Activated CD8-positive, alpha-beta memory T cell treated with anti-CD3 and anti-CD28 coated beads for 1 hour (primary cell): ENCODE results near the gene PEX6.

Source experiments
- DNase-seq, 2 donors: peaks; one replicate each; pipeline ENCODE4 v3.0.0-alpha.2; 2020; ENCODE audit warnings: low read depth in 1 of 2; ENCODE audit errors: extremely low read depth in 1 of 2

Gene PEX6

DNA sequence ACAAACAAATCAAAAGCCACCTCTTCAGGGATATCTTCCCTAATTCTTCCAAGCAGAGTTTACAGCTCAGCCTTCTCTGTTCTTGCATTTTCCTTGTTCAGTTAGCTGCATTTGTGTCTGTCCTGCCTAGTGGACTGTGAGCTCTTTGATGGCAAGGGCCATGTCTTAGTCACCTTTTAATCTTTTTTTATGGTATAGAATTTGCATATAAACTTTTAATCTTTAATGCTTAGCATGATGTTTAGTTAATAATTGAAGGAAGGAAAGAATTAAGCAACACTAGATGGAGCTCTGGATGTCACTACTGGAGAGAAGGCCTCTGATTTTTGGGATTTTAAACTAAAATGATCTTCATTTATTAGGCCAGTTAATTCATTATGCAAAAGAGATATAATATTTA is 17.5 kb upstream of the PEX6 start:
- no peak for DNase-seq

DNA sequence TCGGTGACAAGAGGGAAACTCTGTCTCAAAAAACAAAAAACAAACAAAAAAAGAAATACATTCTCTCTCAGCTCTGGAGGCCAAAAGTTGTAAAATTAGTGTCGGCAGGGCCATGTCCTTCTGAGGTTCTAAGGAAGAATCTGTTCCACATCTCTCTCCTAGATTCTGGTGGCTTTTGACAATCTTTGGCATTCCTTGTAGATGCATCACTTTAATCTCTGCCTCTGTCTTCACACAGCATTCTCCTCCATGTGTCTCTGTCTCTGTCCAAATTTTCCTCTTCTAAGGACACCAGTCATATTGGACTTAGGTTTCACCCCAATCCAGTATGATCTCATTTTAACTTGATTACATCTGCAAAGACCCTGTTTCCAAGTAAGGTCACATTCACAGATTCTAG is 14.5 kb upstream of the PEX6 start:
- no peak for DNase-seq

DNA sequence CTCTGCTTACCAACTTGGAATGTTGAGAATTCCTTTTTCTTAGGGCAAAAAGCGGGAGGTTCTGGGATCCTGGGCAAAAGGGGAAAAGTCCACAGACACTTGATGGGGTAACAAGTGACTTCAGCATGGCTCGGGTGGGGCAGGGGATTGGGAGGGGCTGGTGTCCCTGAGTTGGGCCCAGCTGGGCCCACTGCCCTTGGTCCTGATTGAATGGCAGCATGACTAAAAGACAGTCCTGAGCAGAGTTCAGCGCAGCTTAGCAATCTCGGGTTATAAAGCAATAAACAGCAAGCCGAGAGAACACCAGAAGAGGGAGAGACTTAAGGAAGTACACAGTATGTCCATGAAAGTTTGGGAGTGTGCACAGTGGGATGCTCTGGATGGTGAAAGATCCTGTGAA is 10.9 kb upstream of the PEX6 start:
- DNase-seq, result no peak

DNA sequence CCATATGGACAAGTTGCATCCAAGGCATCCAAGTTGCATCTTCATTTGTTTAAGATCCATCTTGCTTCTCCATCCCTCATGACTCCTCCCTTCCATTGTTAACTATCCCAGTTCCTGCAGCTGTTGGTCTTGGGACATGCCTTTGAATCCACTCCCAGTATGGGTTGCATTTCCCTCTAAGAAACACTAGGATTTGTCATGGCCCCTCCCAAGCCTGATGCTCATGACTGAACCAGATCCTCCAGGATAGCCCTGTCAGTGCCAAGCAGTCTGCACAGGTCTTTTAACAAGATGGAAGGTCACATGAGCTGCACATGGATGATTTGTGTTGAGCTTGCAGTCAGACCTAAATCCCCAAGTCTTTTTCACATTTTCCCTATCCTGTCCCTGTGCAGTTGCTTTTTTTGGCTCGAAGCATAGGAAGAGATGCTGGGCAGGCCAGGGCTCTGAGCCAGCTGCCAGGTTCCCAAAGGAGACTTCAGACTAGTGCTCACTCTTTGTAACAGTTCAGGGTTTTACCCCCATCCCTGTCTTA is 9.6 kb upstream of the PEX6 start:
- DNase-seq, result no peak

DNA sequence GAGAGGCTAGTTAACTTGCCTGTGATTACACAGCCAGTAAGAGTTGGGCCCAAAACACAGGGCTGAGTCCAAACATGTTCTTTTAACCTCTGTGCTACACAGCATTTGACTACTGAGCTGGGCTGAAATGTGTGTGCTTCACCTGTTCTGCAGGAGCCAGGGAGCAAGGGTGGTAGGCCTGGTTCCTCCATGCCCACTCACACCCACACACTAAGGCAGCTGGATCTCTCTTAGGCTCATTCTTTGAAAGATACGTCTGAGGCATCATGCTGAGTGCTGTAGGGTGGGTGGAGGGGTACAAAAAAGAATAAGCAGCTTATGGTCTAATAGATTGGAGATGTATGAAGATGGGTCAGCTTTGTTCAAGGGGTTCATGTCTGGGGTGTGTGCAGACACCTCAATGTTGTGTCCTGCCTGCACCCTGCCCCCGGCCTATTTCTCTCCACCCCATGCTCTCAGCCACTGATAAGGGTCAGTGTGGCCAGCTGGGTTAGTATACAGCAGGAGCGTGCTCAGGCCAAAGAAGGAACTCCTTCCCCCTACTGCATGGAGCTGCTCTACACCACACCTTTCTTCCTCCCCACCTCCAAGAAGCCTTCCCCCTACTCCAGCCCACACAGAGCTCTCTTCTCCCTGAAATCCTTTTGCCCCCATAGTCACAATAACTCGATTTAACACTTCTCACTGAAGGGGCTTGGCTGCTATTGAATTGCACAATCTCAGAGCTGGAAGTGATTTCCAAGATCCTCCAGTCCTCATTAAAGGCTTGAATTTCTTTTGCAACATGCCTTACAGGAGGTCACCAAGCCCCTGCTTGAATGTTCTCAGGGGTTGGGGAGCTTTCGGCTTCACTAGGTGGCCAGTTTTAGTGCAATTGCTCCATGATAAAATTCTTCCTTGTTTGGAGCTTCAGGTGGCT is 8.8 kb upstream of the PEX6 start:
- no peak for DNase-seq

DNA sequence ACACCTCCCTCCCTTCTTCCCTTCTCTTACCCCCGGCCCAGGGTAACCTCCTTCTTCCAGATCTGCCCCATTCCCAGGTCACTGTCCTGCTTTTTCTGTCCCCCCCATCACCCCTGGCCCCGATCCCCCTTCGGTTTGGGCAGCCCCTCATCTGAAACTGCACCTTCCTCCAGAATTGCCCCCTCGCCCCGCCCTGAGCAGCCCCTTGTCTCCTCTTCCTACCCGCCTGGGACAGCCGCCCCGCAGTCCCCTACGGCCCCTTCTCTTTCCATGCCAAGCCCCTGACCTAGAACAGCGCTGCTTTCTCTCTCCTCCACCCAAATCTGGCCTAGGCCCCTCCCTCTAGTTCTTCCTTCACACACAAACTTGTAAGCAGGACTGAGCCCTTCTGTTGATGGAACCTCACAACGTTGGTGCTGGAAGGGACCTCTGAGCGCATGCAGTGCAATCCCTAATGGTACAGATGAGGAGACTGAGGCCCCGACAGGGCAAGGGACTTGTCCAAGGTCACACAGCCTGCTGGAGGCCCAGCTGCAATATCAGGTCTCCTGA is 6.0 kb upstream of the PEX6 start:
- DNase-seq, result no peak

DNA sequence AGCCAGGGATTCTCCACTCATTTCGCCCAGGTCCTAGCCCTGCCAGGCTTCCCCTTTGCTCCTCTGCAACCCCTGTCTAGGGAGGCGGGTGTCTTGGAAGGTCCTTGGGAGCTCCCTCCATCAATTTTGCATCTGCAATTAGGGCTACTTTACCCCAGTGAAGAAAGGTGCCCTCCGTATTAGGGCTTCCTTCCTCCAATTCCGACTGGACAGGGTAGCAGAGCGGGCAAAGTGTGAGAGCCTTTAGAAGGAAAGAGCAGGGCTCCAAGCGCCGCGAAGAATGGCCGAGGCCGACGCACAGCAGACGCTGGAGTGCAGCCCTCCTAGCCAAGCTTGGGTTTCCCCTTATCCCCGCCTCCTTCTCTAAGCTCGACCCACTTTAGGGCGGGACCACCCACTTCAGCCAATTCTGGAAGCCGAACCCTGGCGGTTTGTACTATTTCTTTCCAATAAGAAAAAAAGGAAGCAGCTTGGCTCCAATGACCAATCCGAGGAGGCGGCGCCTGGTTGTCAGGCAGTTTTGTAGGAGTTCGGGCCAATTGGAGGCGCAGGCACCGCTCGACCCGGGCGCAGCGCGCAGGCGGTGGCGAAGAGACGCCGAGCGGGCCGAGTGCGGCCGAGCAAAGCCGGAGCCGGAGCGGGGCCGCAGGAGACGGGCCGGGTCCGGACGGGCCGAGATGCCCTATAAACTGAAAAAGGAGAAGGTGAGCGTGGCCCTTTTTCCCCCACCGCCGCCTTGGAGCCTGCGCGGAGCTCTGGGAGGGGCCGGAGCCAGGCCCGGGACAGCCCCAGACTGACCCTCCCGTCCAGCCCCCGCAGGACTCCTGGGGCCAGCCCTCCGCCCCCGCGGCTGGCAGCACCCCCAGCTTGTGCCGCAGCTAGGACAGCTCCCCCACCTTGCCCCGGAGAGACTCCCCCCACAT is 5.3 kb upstream of the PEX6 start, which contains the start of gene PPP2R5D:
Gene PPP2R5D, plus strand, starts transcription at position 570 of the 923 bp plus-strand sequence. Its CDS starts 108 bp downstream, at position 678.
- peak; percentile 87 to 95 for DNase-seq

DNA sequence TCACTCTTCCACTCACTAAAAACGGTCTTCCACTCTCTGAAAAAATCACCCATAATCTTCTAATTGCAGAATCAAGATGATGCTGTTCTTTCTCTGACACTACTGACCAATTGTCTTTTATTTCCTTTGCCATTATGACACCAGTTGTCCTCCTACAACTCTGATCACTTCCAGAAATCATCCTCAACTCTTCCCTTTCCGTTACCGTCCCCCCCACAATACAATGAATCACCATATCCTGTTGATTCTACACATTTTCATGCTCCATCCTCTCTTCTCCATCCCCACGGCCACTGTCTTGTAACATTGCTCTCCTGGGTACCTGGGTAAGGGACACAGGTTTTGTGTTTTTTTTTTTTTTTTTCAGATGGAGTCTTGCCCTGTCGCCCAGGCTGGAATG is 2.9 kb upstream of the PEX6 start:
- DNase-seq, result no peak

DNA sequence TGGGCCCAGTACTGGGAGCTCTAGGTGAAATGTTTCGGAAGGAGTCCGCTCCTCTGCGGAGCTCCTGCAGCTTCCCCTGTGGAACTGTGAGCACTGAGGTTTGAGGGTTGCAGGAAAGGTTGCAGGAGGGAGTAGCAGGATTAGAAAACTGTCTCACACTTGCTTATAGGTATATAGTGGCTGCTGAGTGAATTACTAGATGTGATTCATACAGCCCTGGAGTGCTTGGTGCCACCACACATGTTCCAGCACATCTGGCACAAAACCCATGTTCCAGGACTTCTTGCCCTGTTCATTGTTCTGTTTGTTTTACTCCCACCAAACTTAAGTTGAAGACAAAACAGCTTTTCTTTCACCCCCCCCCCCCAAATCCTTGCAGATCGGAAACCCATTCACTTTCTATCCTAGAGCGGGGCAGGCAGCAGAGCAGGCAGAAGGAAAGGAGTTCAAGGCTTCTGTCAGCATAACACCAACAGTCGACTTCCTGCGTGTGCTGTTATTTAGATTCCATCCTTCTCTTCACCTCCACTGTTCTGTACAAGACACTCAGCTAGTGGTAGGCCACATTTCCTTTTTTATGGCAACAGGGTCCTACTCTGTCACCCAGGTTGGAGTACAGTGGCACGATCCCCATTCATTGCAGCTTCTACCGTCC is 669 bp upstream of the PEX6 start:
- no peak for DNase-seq

DNA sequence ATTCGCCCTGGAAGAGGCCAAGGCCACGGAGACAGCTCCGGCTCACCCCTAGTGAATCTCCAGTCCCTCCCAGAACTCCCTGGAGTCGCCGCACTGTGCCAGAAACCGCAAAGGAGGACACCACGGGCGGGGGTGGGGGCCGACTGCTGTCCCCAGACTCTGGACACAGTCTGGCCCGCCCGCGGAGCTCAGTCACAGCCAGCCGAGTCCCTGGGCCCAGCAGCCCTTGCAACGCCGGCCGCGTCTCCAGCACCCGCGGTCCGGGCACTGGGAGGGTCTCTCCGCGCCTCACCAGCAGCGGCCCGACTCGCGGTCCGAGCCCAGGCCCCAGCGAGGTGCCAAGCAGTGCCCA is 518 bp downstream of the PEX6 start:
- DNase-seq, result no peak

DNA sequence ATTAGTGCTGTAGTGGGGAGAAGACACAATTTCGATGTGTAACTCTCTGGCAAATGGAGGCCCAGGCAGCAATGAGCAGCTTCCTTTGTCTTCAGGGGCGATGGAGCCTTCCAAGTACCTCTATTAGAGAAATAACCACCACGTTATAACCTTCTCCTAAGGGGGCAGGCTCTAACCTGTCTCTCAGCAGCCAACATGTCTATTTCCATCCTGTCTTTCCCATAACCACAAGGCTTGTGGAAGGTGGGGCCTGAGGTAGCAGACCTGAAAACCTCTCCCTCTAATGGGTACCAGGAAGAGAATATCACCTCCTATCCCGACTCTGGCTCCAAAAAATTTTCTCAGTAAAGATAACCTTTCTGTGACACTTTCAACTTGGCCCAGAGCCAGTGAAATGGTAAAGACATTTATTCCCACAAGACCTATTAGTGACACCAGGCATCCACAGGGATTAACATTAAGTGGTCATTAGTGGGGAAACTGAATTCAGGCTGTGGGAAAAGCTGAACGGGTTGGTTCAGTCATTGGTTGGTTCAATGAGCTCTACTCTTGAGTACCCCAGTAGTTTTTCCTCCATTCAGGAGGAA is 4.0 kb downstream of the PEX6 start:
- DNase-seq, result no peak

DNA sequence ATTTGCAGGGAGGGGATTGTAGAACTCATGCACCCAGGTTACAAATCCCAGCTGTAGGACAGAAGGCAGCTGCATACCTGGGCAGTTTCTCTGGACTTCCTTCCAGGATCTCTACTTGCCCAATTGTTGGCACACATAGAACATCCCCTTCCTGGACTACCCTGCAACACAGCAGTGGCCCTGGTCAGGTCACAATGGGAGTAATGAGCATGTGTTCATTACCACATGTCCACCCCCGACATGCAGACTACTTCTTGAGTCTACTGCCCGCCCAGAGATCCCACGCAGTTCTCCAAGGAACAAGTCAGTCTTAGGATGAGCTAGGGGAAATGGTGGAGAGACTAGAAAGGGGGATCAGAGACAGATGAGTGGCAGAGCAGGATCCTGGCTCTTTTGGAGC is 5.1 kb downstream of the PEX6 start:
- DNase-seq, result no peak

DNA sequence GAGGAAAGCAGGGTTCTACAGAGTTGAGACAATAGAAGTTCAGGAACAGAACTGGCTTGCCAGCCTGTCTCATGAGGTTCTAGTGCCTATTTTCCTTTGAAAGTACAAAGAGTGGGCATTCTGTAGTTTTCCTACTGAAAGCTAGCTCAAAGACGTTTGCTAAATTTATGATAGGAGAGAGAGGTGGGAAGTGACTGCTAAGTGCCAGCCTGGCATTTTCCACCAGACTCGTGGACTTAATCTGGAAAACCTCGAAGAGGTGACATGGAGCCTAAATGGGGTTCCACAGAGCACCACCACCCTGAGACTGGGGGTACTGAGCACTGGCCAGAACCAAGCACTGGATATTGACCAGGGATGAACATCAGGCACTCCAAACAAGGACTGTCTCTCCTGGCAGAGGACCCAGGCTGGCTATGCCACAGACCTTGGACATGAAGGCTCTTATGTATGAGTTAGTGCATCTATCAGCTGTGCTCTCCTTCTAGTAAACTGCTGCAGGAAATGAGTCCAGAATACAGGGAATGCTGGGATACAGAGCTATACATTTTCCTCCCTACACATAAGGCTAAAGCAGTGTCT is 7.1 kb downstream of the PEX6 start:
- DNase-seq, result no peak

DNA sequence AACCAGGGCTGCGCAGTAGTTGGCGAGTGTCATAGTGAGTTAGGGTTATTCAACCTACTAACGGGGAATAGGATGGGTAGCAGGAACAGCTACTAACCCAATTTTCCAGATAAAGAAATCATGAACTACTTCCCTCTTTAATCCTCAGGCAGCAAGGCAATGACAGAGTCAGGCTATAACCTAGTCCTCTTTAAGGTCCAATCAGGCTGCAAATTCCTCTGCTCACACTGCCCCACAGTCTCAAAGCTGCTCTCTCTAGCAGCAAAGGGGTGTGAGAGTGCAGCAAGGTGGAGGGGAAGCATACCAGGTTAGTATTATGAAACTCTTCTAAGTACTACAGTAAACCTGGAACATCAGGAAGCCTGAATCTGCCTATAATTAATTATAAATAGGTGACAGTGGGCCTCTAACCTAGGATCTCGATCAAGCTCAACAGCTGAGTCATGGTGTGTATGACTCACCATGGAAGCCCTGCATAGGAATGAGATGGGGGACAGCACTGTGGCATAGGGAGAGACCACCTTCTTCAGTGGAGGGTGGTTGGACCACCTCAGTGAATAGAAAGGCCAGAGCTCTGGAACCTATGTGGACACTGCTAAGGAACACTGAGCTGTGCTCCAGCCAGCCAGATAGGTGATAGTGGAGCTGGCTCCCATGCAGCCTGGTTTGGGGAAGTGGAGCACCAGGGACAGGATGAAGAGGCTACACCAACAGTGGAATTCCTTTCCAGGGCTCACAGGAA is 7.9 kb downstream of the PEX6 start:
- no peak for DNase-seq

DNA sequence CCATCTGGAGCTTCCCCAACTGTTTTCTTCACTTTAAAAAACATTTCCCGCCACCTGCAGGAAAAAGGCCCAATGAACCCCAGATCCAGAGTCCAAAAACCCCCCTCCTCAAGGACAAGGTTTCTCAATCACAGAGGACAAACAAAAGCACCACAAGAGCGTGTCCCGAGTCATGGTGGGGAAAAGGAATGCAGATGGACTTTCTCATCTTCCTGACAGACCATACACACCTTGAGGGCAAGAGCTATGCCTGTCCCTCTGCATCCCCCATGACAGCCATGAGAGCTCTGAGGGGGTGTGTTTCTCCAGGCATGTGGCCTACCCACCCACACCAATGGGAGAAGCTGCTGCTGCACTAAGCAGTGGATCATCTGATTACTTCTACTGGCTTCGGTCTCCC is 9.0 kb downstream of the PEX6 start:
- no peak for DNase-seq

DNA sequence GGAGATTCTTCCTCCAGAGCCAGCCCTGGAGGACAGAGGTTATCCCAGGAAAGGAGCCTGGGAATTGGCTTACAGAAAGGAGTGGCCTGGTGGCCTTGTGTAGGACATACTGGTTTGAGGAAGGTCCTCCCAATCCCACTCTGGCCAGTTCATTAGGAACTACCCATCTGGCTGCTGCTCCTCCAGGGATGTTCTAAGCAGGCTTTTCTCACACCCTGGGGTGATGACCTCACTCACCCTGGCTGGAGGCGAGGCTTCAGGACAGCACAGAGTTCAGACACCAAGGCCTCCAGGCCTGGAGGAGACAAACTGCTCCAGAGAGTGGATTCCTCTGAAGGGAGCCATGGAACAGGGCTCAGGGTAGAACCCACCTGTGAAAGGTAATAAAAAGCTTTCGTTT is 9.6 kb downstream of the PEX6 start:
- no peak for DNase-seq

DNA sequence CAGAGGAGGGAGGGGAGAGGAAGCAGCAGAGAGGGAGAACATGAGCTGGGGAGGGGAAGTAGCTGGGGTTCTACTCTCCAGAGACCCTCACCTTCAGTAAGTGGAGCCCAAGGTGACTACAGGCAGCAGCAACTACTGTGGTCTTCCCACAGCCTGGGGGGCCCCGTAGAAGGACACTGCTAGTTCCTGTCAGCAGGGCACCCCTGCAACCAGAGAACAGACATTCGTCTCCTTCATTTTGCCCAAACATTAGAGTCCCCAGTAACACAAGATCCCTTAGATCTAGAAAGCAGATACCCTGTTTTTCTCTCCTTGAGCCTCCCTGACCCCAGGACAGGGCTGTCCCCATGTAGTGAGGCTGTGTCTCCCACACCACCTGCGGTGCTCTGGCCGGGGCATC is 10.2 kb downstream of the PEX6 start:
- no peak for DNase-seq

DNA sequence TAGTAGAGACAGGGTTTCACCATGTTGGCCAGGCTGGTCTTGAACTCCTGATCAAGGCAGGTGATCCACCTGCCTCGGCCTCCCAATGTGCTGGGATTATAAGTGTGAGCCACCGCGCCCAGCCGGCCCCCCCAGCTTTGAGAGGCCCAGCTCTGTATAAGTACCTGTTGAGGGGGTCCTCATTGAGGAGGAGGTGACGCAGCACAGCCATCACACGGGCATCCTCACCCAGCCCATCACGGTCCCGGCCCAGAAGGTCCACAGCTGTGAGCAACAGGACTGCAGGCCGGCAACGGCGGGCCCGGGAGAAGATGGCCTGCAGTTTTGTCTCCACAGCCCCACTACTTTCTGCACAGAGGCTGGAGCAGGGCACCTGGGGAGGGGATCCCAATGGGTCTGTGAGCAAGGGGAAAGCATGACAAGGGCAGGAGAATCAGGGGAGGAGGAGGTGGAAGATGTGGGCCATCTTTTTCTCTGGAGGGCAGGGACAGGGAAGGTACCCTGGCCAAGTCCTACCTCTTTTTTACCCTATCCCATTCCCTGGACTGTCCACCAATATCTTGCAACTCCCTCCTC is 10.8 kb downstream of the PEX6 start:
- no peak for DNase-seq

DNA sequence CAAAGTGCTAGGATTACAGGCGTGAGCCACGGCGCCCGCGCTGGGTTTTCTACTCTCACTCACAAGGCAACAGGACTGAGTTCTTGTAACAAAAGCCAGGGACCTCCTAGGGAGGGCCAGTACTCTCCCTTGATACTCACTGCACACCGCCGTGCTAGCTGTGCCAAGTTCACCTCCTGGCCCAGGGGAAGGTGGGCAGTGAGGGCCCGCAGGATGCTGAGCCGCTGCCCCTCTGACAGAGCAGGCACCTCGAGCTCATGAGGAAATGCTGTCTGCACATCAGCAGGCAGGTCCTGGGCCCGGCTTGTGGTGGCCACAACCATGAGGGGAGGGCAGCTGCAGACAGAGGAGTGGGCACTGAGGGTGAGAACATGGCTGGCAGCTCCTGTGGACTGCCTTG is 11.8 kb downstream of the PEX6 start:
- no peak for DNase-seq
